SK-N-SH treated with all-trans-retinoic acid at 6 μM for 48 hours (cell line): ENCODE data around the gene KIF17.

Source experiments
- ATAC-seq: fragments of 200-7000 bp; cut with Tn5 transposase; 3 replicates; pipeline ENCODE4 v1.9.1; 2020; ENCODE audit warnings: mild to moderate bottlenecking, moderate library complexity
- ARNTL ChIP-seq: fragments of 450-650 bp; formaldehyde crosslinking; IDR thresholded peaks from 2 replicates; pipeline ENCODE4 v1.5.0; 2020; ENCODE audit warnings: low read depth, mild to moderate bottlenecking, moderate library complexity, borderline replicate concordance
- BACH2 ChIP-seq: fragments of 250-450 bp; sonication (Bioruptor Pico); IDR thresholded peaks from 2 replicates; pipeline ENCODE4 v1.9.0; 2021; ENCODE audit warnings: mild to moderate bottlenecking, borderline replicate concordance
- CREB5 ChIP-seq: fragments of 250-450 bp; sonication (Bioruptor Pico); IDR thresholded peaks from 2 replicates; pipeline ENCODE4 v1.5.1; 2020; ENCODE audit warnings: low read depth, mild to moderate bottlenecking, moderate library complexity
- CSDC2 ChIP-seq: fragments of 250-450 bp; sonication (Bioruptor Pico); IDR thresholded peaks from 2 replicates; pipeline ENCODE4 v1.5.0; 2020; ENCODE audit warnings: mild to moderate bottlenecking, moderate library complexity
- CSRNP3 ChIP-seq: fragments of 250-450 bp; sonication (Bioruptor Pico); IDR thresholded peaks from 2 replicates; pipeline ENCODE4 v1.5.1; 2021; ENCODE audit warnings: mild to moderate bottlenecking, moderate library complexity
- ESRRG ChIP-seq: fragments of 250-450 bp; sonication (Bioruptor Pico); IDR thresholded peaks from 2 replicates; pipeline ENCODE4 v1.6.1; 2021; ENCODE audit warnings: mild to moderate bottlenecking
- GLIS3 ChIP-seq: fragments of 250-450 bp; sonication (Bioruptor Pico); IDR thresholded peaks from 2 replicates; pipeline ENCODE4 v1.5.0; 2020; ENCODE audit warnings: mild to moderate bottlenecking, moderate library complexity
- OSR1 ChIP-seq: fragments of 250-450 bp; sonication (Bioruptor Pico); IDR thresholded peaks from 2 replicates; pipeline ENCODE4 v1.8.0; 2022; ENCODE audit warnings: moderate library complexity, mild to moderate bottlenecking, inconsistent platforms
- PATZ1 ChIP-seq: fragments of 250-450 bp; sonication (Bioruptor Pico); IDR thresholded peaks from 2 replicates; pipeline ENCODE4 v1.8.0; 2020; ENCODE audit warnings: mild to moderate bottlenecking, moderate library complexity, borderline replicate concordance
- POU6F1 ChIP-seq: fragments of 250-450 bp; sonication (Bioruptor Pico); IDR thresholded peaks from 2 replicates; pipeline ENCODE4 v1.8.0; 2021; ENCODE audit warnings: low read depth, mild to moderate bottlenecking, moderate library complexity, borderline replicate concordance
- PPARA ChIP-seq: fragments of 250-450 bp; sonication (Bioruptor Pico); IDR thresholded peaks from 2 replicates; pipeline ENCODE4 v1.5.0; 2020; ENCODE audit warnings: mild to moderate bottlenecking, borderline replicate concordance
- SNAI2 ChIP-seq: fragments of 250-450 bp; sonication (Bioruptor Pico); IDR thresholded peaks from 2 replicates; pipeline ENCODE4 v1.5.0; 2020; ENCODE audit warnings: mild to moderate bottlenecking, moderate library complexity
- TCF4 ChIP-seq: fragments of 250-450 bp; sonication (Bioruptor Pico); IDR thresholded peaks from 2 replicates; pipeline ENCODE4 v1.8.0; 2021; ENCODE audit warnings: mild to moderate bottlenecking, moderate library complexity, borderline replicate concordance
- TOX ChIP-seq: fragments of 250-450 bp; sonication (Bioruptor Pico); IDR thresholded peaks from 2 replicates; pipeline ENCODE4 v1.8.0; 2021; ENCODE audit warnings: mild to moderate bottlenecking, moderate library complexity, borderline replicate concordance
- TSHZ2 ChIP-seq: fragments of 250-450 bp; sonication (Bioruptor Pico); IDR thresholded peaks from 2 replicates; pipeline ENCODE4 v1.5.0; 2020; ENCODE audit warnings: mild to moderate bottlenecking, moderate library complexity
- ZC3H10 ChIP-seq: fragments of 250-450 bp; sonication (Bioruptor Pico); IDR thresholded peaks from 2 replicates; pipeline ENCODE4 v1.5.1; 2021; ENCODE audit warnings: mild to moderate bottlenecking, moderate library complexity
- ZNF70 ChIP-seq: fragments of 450-650 bp; formaldehyde crosslinking; IDR thresholded peaks from 2 replicates; pipeline ENCODE4 v1.5.0; 2020; ENCODE audit warnings: mild to moderate bottlenecking, moderate library complexity
- ZNF8 ChIP-seq: fragments of 450-650 bp; formaldehyde crosslinking; IDR thresholded peaks from 2 replicates; pipeline ENCODE4 v1.5.0; 2020; ENCODE audit warnings: mild to moderate bottlenecking, moderate library complexity

KIF17 gene

GRCh38 chr1:20716232-20716631 lies 1.6 kb downstream of the KIF17 start (continued):
- TF ChIP-seq POU6F1 (CRISPR knock-in tag), result no peak
- no peak for TF ChIP-seq ARNTL
- no peak for TF ChIP-seq PATZ1 (CRISPR knock-in tag)
- TF ChIP-seq, all 23 proteins: peak for 0

- no peak for TF ChIP-seq ZNF70 (CRISPR knock-in tag)
- ATAC-seq, result no peak
These were observed 2.4 kb downstream of the KIF17 start for GRCh38 chr1:20715406-20715805.

- no peak for ATAC-seq
- TF ChIP-seq SNAI2 (CRISPR knock-in tag) (no peak), CREB5 (CRISPR knock-in tag) (no peak), GLIS3 (CRISPR knock-in tag) (no peak), ESRRG (CRISPR knock-in tag) (no peak), ARNTL (no peak), ZC3H10 (CRISPR knock-in tag) (no peak), ZNF70 (CRISPR knock-in tag) (no peak), BACH2 (no peak), TSHZ2 (no peak), PPARA (CRISPR knock-in tag) (no peak), PATZ1 (CRISPR knock-in tag) (no peak), CSRNP3 (CRISPR knock-in tag) (no peak), TOX (CRISPR knock-in tag) (no peak), POU6F1 (CRISPR knock-in tag) (no peak)
These were observed 4.4 kb downstream of the KIF17 start for GRCh38 chr1:20713440-20713839.

GRCh38 chr1:20712215-20712577 lies 5.6 kb downstream of the KIF17 start:
- ATAC-seq, result no peak
- TF ChIP-seq ARNTL, result no peak
- no peak for TF ChIP-seq PATZ1 (CRISPR knock-in tag)
- no peak for TF ChIP-seq CSDC2
- no peak for TF ChIP-seq SNAI2 (CRISPR knock-in tag)
- no peak for TF ChIP-seq ZNF8 (CRISPR knock-in tag)
- no peak for TF ChIP-seq TCF4 (CRISPR knock-in tag)
- no peak for TF ChIP-seq PPARA (CRISPR knock-in tag)
- TF ChIP-seq ZC3H10 (CRISPR knock-in tag), result no peak
- TF ChIP-seq TOX (CRISPR knock-in tag), result no peak
- no peak for TF ChIP-seq OSR1 (CRISPR knock-in tag)
- no peak for TF ChIP-seq ZNF70 (CRISPR knock-in tag)
